ENCODE measurements around the gene SELENOO. TPM values are rescaled to one million over a fixed set of nuclear protein-coding genes. Genes with fewer than 3 reads are reported as not detected.
A peak's percentile ranks its signal among the peaks of the same experiment; 100 is the strongest.

SELENOO gene
- total and polyA plus RNA-seq, 2 of the 13 experiments (the other 11 are each of a cell fraction or from before 2014, with no cell fraction given) = 14.4 to 19.0 TPM

- TF ChIP-seq ATF7-NPFF (CRISPR knock-in tag; IDR thresholded peaks at IDR 0.05; ENCODE audit: low read depth) = peak; percentile 52; the same call in 1 of the 2 replicates
- no peak for TF ChIP-seq SSRP1 (CRISPR knock-in tag; IDR thresholded peaks at IDR 0.05)
- no peak for TF ChIP-seq ZNF549 (CRISPR knock-in tag; IDR thresholded peaks at IDR 0.05)
- no peak for TF ChIP-seq MTF1 (CRISPR knock-in tag; IDR thresholded peaks at IDR 0.05)
- TF ChIP-seq ZNF12 (CRISPR knock-in tag; IDR thresholded peaks at IDR 0.05) = 0 out of 2 replicates have a peak, but pooled peaks have one; percentile 27
- TF ChIP-seq ZNF33A (CRISPR knock-in tag; IDR thresholded peaks at IDR 0.05; ENCODE audit: borderline replicate concordance) = no peak
- TF ChIP-seq ZHX2 (IDR thresholded peaks at IDR 0.05; ENCODE audit: low read depth) = peak; percentile 98
- no peak for TF ChIP-seq ZHX2 (CRISPR knock-in tag; IDR thresholded peaks at IDR 0.05; ENCODE audit: borderline replicate concordance)
- peak; percentile 12; the same call in 1 of the 2 replicates for TF ChIP-seq NCOA2 (CRISPR knock-in tag; IDR thresholded peaks at IDR 0.05)
- TF ChIP-seq ZBTB25 (CRISPR knock-in tag; IDR thresholded peaks at IDR 0.05) = peak; percentile 91
- TF ChIP-seq PPARG (CRISPR knock-in tag; conservative IDR thresholded peaks at IDR 0.05) = no peak
- TF ChIP-seq ARID5B (CRISPR knock-in tag; IDR thresholded peaks at IDR 0.05) = peak; percentile 62
- no peak for TF ChIP-seq HOXA7 (CRISPR knock-in tag; IDR thresholded peaks at IDR 0.05)
- peak; percentile 88; the same call in 1 of the 2 replicates for TF ChIP-seq ZNF10 (CRISPR knock-in tag; IDR thresholded peaks at IDR 0.05; ENCODE audit: borderline replicate concordance, low read depth)
- no peak for TF ChIP-seq SCMH1 (CRISPR knock-in tag; IDR thresholded peaks at IDR 0.05; ENCODE audit: borderline replicate concordance)
- no peak for TF ChIP-seq PLSCR1 (CRISPR knock-in tag; IDR thresholded peaks at IDR 0.05; ENCODE audit: borderline replicate concordance)
- no peak for TF ChIP-seq ZNF878 (CRISPR knock-in tag; IDR thresholded peaks at IDR 0.05)
- no peak for TF ChIP-seq SNAI1 (CRISPR knock-in tag; IDR thresholded peaks at IDR 0.05; ENCODE audit: borderline replicate concordance)
These were observed 43.8 kb downstream of the SELENOO start, which contains the start of gene TUBGCP6 (continued) for GRCh38 chr22:50244420-50245213.

Measured in HepG2 (cell line).